Measurements from ENCODE around the gene ELK4. TPM values are rescaled to one million over a fixed set of nuclear protein-coding genes. Genes with fewer than 3 reads are reported as not detected.

The ELK4 gene
- total and polyA plus RNA-seq, 8 donors: 5.7 to 42.7 (median 23.1) TPM

DNA sequence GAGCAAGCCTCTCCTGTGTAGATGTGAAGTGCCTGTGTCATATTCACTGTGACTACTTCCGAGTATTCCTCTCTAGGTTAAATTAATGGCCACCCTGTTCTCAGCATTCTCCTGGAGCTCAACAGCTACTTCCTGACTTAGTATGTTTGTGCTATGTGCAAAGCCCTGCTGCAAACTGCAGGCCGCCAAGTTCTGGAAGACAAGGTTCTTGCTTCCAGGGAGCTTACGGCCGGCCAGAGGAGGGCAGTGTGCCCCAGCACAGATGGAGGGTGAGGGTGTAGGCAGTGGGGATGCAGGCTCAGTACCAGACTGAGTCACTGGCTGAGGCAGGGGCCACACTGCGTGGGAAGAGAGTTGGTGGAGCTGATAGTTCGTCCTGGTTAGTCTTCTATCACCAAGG, 43.2 kb downstream of the ELK4 start:
- H3K27ac ChIP-seq: no peak overlapping the region
- H3K36me3 ChIP-seq: no peaks in the 10 kb centered on the region
- ATAC-seq: peak in 1 of 4 donors; percentile 11
- DNase-seq: no peak
- intact Hi-C loops (cut with DNase I): loop anchor here in 1 of 3 donors (10.0 kb wide), 1 partner anchor 54 kb away; no protein-coding TSS in a partner anchor
- no peaks in the 10 kb centered on the region for H3K27me3 ChIP-seq
- H3K4me3 ChIP-seq: no peak overlapping the region
- TF ChIP-seq, protein P1, sequence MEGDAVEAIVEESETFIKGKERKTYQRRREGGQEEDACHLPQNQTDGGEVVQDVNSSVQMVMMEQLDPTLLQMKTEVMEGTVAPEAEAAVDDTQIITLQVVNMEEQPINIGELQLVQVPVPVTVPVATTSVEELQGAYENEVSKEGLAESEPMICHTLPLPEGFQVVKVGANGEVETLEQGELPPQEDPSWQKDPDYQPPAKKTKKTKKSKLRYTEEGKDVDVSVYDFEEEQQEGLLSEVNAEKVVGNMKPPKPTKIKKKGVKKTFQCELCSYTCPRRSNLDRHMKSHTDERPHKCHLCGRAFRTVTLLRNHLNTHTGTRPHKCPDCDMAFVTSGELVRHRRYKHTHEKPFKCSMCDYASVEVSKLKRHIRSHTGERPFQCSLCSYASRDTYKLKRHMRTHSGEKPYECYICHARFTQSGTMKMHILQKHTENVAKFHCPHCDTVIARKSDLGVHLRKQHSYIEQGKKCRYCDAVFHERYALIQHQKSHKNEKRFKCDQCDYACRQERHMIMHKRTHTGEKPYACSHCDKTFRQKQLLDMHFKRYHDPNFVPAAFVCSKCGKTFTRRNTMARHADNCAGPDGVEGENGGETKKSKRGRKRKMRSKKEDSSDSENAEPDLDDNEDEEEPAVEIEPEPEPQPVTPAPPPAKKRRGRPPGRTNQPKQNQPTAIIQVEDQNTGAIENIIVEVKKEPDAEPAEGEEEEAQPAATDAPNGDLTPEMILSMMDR (IDR thresholded peaks at IDR 0.05): no peak
- peaks cover 0 to 11% (median 8%) of the 10 kb centered on the region in 3 donors for H3K4me1 ChIP-seq
- no peak for FAIRE-seq
- H3K9me3 ChIP-seq: no peaks in the 10 kb centered on the region
- 56 to 64% methylated on average over 6 of the region's 6 CpGs for WGBS, 2 donors

DNA sequence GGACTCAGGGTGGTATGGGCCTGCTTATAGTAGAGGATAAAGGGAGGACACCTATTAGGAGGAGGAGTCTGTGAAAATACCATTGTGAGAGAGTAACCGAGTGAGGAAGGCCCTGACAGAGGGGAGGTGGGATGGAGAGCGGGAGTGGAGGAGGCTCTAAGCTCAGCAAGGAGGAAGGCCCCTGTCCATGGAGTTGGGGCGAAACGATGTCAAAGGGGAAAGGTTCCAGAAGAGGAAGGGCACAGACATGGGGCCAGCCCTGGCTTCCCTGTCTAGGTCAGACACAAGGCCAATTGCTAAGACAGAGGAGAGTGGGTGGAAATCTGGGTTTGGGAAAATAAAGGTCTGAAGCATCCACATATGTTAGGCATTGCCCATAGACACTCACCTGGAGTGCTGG, 44.2 kb downstream of the ELK4 start:
- Histone ChIP-seq H3K36me3 (no peaks in the 10 kb centered on the region), H3K9me3 (no peaks in the 10 kb centered on the region), H3K4me3 (no peak overlapping the region), H3K27ac (no peak overlapping the region), H3K27me3 (no peaks in the 10 kb centered on the region), H3K4me1 (peaks cover 0 to 11% (median 10%) of the 10 kb centered on the region in 3 donors)
- TF ChIP-seq, protein P1 (IDR thresholded peaks at IDR 0.05): no peak
- DNase-seq: no peak
- intact Hi-C loops (cut with DNase I): loop anchor here in 1 of 3 donors (10.0 kb wide), 1 partner anchor 53 kb away; no protein-coding TSS in a partner anchor
- 90 to 100% methylated on average over 4 of the region's 4 CpGs for WGBS, 2 donors
- FAIRE-seq: no peak
- no peak for ATAC-seq

- H3K27ac ChIP-seq: peak overlapping the region in 2 of 4 donors; percentile 39 to 82
- DNase-seq: peak in 4 of 6 donors; percentile 53 to 83 (median 70)
- ATAC-seq: peak; percentile 56 to 81 (median 73)
- no peaks in the 10 kb centered on the region for H3K27me3 ChIP-seq
- no peak overlapping the region for H3K4me3 ChIP-seq
- no peak for FAIRE-seq
- peaks cover 0 to 13% (median 11%) of the 10 kb centered on the region in 3 donors for H3K4me1 ChIP-seq
- no peaks in the 10 kb centered on the region for H3K36me3 ChIP-seq
- TF ChIP-seq, protein P1 (IDR thresholded peaks at IDR 0.05): no peak
- H3K9me3 ChIP-seq: no peaks in the 10 kb centered on the region
- WGBS, 2 donors: 63 to 64% methylated on average over 13 of the region's 13 CpGs
- intact Hi-C loops (cut with DNase I): loop anchor here in 1 of 3 donors (10.0 kb wide), 1 partner anchor 51 kb away; no protein-coding TSS in a partner anchor
Measured at GRCh38 chr1:205585835-205586785, 45.7 kb downstream of the ELK4 start.

- DNase-seq (peak in 1 of 6 donors; percentile 48), FAIRE-seq (no peak), ATAC-seq (peak; percentile 22 to 65 (median 38))
- no peaks in the 10 kb centered on the region for H3K9me3 ChIP-seq
- TF ChIP-seq, protein P1 (IDR thresholded peaks at IDR 0.05): no peak
- no peak overlapping the region for H3K4me3 ChIP-seq
- WGBS, 2 donors: 49 to 53% methylated on average over 6 of the region's 6 CpGs
- no peaks in the 10 kb centered on the region for H3K27me3 ChIP-seq
- intact Hi-C loops (cut with DNase I): loop anchor here in 1 of 3 donors (10.0 kb wide), 1 partner anchor 51 kb away; no protein-coding TSS in a partner anchor
- H3K4me1 ChIP-seq: peaks cover 0 to 13% (median 11%) of the 10 kb centered on the region in 3 donors
- no peaks in the 10 kb centered on the region for H3K36me3 ChIP-seq
- peak overlapping the region in 2 of 4 donors; percentile 39 to 82 for H3K27ac ChIP-seq
Measured at GRCh38 chr1:205585169-205585834, 46.5 kb downstream of the ELK4 start.
